Mesenchymal stem cell (in vitro differentiated cells and primary cell): ENCODE measurements around the gene TTLL8.

Experiments used
- DNase-seq: peaks from one replicate; pipeline ENCODE4 v3.0.0-alpha.2; 2013
- H2AFZ ChIP-seq: one replicate; pipeline ENCODE4 v1.6.1; 2013; ENCODE audit warnings: low read depth, mild to moderate bottlenecking, control low read depth, inconsistent platforms, low read length, moderate library complexity
- H2AK5ac ChIP-seq: 2 replicates; pipeline ENCODE4 v1.6.1; 2013; ENCODE audit warnings: low read length, moderate library complexity, mild to moderate bottlenecking, inconsistent platforms; ENCODE audit not compliant: severe bottlenecking
- H2BK120ac ChIP-seq: one replicate; pipeline ENCODE4 v1.6.1; 2013; ENCODE audit warnings: low read depth, mild to moderate bottlenecking, inconsistent platforms, low read length, moderate library complexity
- H2BK12ac ChIP-seq, 2 experiments: one replicate each; pipeline ENCODE4 v1.6.1; 2013; ENCODE audit warnings: inconsistent platforms in 2 of 2, low read length in 2 of 2, mild to moderate bottlenecking in 2 of 2, moderate library complexity in 2 of 2, control low read depth in 1 of 2
- H2BK15ac ChIP-seq: one replicate; pipeline ENCODE4 v1.6.1; 2013; ENCODE audit warnings: mild to moderate bottlenecking, low read depth, inconsistent platforms; ENCODE audit not compliant: poor library complexity, severe bottlenecking
- H2BK5ac ChIP-seq: 2 replicates; pipeline ENCODE4 v1.6.1; 2013; ENCODE audit warnings: low read depth, mild to moderate bottlenecking, low read length, control low read depth, inconsistent platforms; ENCODE audit not compliant: poor library complexity, severe bottlenecking
- H3K14ac ChIP-seq, 2 experiments: one replicate each; pipeline ENCODE4 v1.6.1; 2013; ENCODE audit warnings: inconsistent platforms in 2 of 2, low read length in 2 of 2, control low read depth in 1 of 2, mild to moderate bottlenecking in 1 of 2, moderate library complexity in 1 of 2
- H3K18ac ChIP-seq, 2 experiments: one replicate each; pipeline ENCODE4 v1.6.1; 2013; ENCODE audit warnings: inconsistent platforms in 2 of 2, low read length in 2 of 2, control low read depth in 1 of 2, low read depth in 1 of 2, mild to moderate bottlenecking in 1 of 2
- H3K23ac ChIP-seq, 2 experiments: one replicate each; pipeline ENCODE4 v1.6.1; 2013; ENCODE audit warnings: inconsistent platforms in 2 of 2, low read length in 2 of 2, mild to moderate bottlenecking in 2 of 2, moderate library complexity in 2 of 2, control low read depth in 1 of 2
- H3K27ac ChIP-seq: 2 replicates; pipeline ENCODE4 v1.5.1; 2013; ENCODE audit warnings: mild to moderate bottlenecking, moderate library complexity, low read length, control low read depth, inconsistent platforms; ENCODE audit not compliant: poor library complexity, severe bottlenecking
- H3K27me3 ChIP-seq, 2 experiments: 2 replicates each; pipeline versions ENCODE4 v1.6.1 to v1.7.0; 2013; ENCODE audit warnings: low read length in 2 of 2, mild to moderate bottlenecking in 2 of 2, moderate library complexity in 2 of 2, control low read depth in 1 of 2, inconsistent platforms in 1 of 2; ENCODE audit not compliant: control insufficient read depth in 1 of 2, insufficient read depth in 1 of 2
- H3K36me3 ChIP-seq, 2 experiments: 2 replicates each; pipeline versions ENCODE4 v1.6.1 to v1.7.0; 2013; ENCODE audit warnings: low read length in 2 of 2, control low read depth in 1 of 2, inconsistent platforms in 1 of 2, low read depth in 1 of 2, mild to moderate bottlenecking in 1 of 2; ENCODE audit not compliant: insufficient read depth in 2 of 2, control insufficient read depth in 1 of 2
- H3K4ac ChIP-seq, 2 experiments: one replicate each; pipeline ENCODE4 v1.6.1; 2013; ENCODE audit warnings: inconsistent platforms in 2 of 2, low read length in 2 of 2, mild to moderate bottlenecking in 2 of 2, moderate library complexity in 2 of 2, control low read depth in 1 of 2, low read depth in 1 of 2
- H3K4me1 ChIP-seq: 2 replicates; pipeline ENCODE4 v1.6.1; 2013; ENCODE audit warnings: low read depth, low read length, control low read depth; ENCODE audit not compliant: control insufficient read depth, insufficient read depth
- H3K4me2 ChIP-seq: 2 replicates; pipeline ENCODE4 v1.6.1; 2013; ENCODE audit warnings: low read length, mild to moderate bottlenecking, inconsistent platforms; ENCODE audit not compliant: poor library complexity, severe bottlenecking
- H3K4me3 ChIP-seq, 2 experiments: 2 replicates each; pipeline versions ENCODE4 v1.5.1 to v1.7.0; 2013; ENCODE audit warnings: low read length in 2 of 2, mild to moderate bottlenecking in 2 of 2, control low read depth in 1 of 2, low read depth in 1 of 2; ENCODE audit not compliant: insufficient read depth in 1 of 2
- H3K79me1 ChIP-seq: replicated peaks from 2 replicates; pipeline ENCODE4 v1.6.1; 2013; ENCODE audit warnings: mild to moderate bottlenecking, control low read depth, low read length, inconsistent platforms; ENCODE audit not compliant: poor library complexity, severe bottlenecking
- H3K9ac ChIP-seq: 2 replicates; pipeline ENCODE4 v1.7.0; 2013; ENCODE audit warnings: mild to moderate bottlenecking, low read length, moderate library complexity
- H3K9me3 ChIP-seq: 2 replicates; pipeline ENCODE4 v1.7.0; 2013; ENCODE audit warnings: mild to moderate bottlenecking, low read length; ENCODE audit not compliant: control insufficient read depth
- H4K8ac ChIP-seq: one replicate; pipeline ENCODE4 v1.6.1; 2013; ENCODE audit warnings: inconsistent platforms, mild to moderate bottlenecking, low read length, moderate library complexity
- H4K91ac ChIP-seq: one replicate; pipeline ENCODE4 v1.6.1; 2013; ENCODE audit warnings: mild to moderate bottlenecking, low read length, inconsistent platforms
- WGBS: methylation state at CpG from one replicate; pipeline ENCODE4 v1.1.7; 2013; ENCODE audit warnings: mixed read lengths; 5-methylcytosine and 5-hydroxymethylcytosine counted together

The TTLL8 gene

DNA sequence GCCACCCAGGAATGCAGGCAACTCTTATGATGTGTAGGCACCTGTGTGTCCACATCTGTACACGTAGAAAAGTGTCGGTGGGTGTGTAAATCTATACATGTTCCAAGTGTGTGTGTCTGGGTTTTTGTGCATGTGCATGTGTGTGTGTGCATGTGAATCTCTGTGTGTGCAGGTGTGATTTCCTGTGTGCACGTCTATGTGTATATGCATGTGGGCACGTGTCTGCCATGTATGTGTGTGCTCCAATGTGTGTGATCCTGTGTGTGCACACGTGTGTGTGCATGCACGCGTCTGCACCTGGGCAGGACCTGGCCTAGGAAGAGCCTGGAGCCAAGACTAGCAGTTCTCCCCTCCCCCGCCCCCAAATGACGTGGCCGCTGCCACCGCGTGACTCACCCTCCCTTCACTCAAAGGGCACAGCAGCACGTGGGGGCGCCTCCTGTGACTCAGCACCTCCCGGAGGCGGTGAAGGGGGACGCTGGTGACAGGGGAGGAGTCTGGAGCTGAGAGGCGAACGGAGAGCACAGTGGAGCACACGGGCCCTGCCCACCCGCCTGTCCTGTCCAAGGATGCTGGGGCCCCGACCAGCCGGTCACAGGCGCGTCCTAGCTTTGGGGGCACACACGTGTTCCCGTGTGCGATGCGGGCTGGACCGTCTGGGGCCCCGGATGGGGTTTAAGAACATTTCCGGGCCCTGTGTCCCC is 87.4 kb downstream of the TTLL8 start:
- 12% methylated on average over 31 of the region's 32 CpGs for WGBS
- peak overlapping the region; percentile 56 to 79 for H3K4me3 ChIP-seq
- no peak overlapping the region for H2BK5ac ChIP-seq
- H3K27ac ChIP-seq = no peak overlapping the region
- H3K4me2 ChIP-seq = peak overlapping the region; percentile 75
- H2AFZ ChIP-seq = no peak overlapping the region
- peak overlapping the region; percentile 83 for H3K9ac ChIP-seq
- peaks cover 46% of the 10 kb centered on the region for H3K4me1 ChIP-seq
- no peak overlapping the region for H2AK5ac ChIP-seq
- peaks cover 0 to 20% of the 10 kb centered on the region in 2 experiments for H3K36me3 ChIP-seq
- peak overlapping the region; percentile 98 for H2BK120ac ChIP-seq
- no peaks in the 10 kb centered on the region for H3K9me3 ChIP-seq
- H4K91ac ChIP-seq = peak overlapping the region; percentile 96
- peak; percentile 99 for DNase-seq
- peak overlapping the region in 1 of 2 experiments; percentile 63 for H3K14ac ChIP-seq
- no peak overlapping the region for H3K23ac ChIP-seq
- H3K18ac ChIP-seq = peak overlapping the region; percentile 81 to 96
- H3K27me3 ChIP-seq = no peaks in the 10 kb centered on the region
- H2BK15ac ChIP-seq = peak overlapping the region; percentile 99
- peak overlapping the region; percentile 91 for H4K8ac ChIP-seq
- H2BK12ac ChIP-seq = peak overlapping the region; percentile 83 to 92
- peak overlapping the region; percentile 87 to 88 for H3K4ac ChIP-seq
- H3K79me1 ChIP-seq = peaks cover 8% of the 10 kb centered on the region

DNA sequence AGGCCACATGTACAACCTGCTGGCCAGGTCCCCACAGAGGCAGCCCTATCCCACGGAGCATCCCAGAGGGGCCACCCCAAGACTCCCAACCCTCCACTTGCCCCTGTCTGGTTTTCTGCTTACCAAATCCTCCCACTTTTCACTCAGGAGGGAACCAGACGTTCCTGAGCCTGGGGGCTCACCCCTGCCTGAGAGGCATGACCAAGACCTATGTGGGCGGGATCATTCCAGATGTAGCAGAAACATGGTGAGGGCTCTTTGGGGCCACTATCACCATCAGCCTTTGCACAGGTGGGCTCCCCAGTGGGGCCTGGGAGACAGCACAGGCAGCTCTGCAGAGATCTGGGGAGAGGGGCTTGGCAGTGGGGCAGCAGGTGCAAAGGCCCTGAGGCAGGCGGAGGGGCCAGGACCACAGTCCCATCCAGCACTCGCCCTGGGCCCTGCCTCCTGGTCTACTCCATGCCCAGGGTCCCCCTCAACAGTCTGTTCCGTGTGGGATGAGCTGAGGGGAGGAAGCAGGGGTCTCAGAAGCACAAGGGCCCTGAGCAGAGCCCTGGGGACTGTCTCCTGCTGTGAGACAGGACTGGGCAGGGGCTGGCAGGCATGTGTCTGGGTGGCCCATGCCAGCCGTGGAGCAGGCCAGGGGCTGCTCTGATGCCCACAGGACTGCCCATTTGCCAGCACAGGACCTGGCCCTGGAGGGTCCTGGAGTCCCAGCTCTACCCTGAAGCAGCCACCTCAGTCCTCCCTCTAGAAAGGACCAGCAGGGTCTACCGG is 88.2 kb downstream of the TTLL8 start:
- peaks cover 11% of the 10 kb centered on the region for H3K79me1 ChIP-seq
- peak overlapping the region; percentile 63 to 87 for H3K4ac ChIP-seq
- H2AFZ ChIP-seq = no peak overlapping the region
- H3K9me3 ChIP-seq = no peaks in the 10 kb centered on the region
- H3K18ac ChIP-seq = peak overlapping the region; percentile 31 to 58
- H2BK5ac ChIP-seq = no peak overlapping the region
- H3K4me1 ChIP-seq = peaks cover 49% of the 10 kb centered on the region
- H3K14ac ChIP-seq = peak overlapping the region in 1 of 2 experiments; percentile 39
- H3K4me3 ChIP-seq = no peak overlapping the region
- H4K8ac ChIP-seq = peak overlapping the region; percentile 0
- DNase-seq = no peak
- H3K27ac ChIP-seq = no peak overlapping the region
- H3K4me2 ChIP-seq = no peak overlapping the region
- H3K27me3 ChIP-seq = no peaks in the 10 kb centered on the region
- peak overlapping the region; percentile 86 for H2BK120ac ChIP-seq
- H3K36me3 ChIP-seq = peaks cover 0 to 28% of the 10 kb centered on the region in 2 experiments
- WGBS = 92% methylated on average over 8 of the region's 8 CpGs
- H2BK15ac ChIP-seq = peak overlapping the region; percentile 90
- H2BK12ac ChIP-seq = peak overlapping the region; percentile 83 to 96
- no peak overlapping the region for H3K9ac ChIP-seq
- peak overlapping the region; percentile 10 for H2AK5ac ChIP-seq
- H4K91ac ChIP-seq = peak overlapping the region; percentile 61
- no peak overlapping the region for H3K23ac ChIP-seq

DNA sequence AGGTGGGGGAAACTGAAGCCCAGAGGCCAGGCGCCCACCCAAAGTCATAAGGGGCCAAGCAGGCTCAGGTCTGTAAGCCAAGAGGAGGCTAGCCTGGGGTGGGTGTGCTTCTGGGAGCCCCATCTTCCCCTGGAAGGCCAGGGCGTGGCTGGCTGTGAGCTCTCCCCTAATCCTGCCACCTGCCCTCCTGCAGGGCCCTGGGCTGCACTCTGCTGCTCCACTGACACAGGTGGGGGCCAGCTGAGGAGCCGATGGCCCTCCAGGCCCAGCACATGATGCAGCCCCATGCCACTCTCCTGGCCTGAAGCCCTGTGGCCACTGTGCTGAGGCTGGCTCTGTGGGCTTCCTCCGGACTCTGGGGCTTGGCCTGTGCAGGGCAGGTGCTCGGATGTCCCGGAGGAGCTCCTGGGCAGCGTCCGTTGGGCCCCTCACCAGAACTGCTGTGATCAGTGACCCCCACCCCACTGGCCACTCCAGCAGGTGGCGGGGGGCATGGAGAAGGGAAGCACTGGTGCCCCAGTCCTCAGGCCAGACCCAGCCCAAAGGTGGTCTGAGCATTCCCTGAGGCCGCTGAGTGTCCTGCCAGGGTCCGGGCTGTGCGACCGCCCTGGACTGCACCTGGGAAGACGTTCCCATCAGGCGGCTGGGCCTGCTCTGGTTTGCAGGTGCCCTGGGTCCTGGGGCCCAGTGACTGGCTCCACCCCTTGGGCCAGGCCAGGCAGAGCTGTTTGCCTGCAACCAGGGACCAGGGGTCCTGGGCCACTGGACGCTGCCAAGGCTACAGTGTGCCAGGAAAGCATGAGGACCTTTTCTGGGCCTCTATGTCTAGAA is 89.1 kb downstream of the TTLL8 start:
- no peak overlapping the region for H3K27ac ChIP-seq
- no peak overlapping the region for H3K4me2 ChIP-seq
- peak overlapping the region in 1 of 2 experiments; percentile 25 for H3K18ac ChIP-seq
- H3K79me1 ChIP-seq = peaks cover 18% of the 10 kb centered on the region
- H3K9me3 ChIP-seq = no peaks in the 10 kb centered on the region
- no peak overlapping the region for H3K9ac ChIP-seq
- H2BK5ac ChIP-seq = no peak overlapping the region
- H2BK12ac ChIP-seq = peak overlapping the region; percentile 83 to 96
- peaks cover 5 to 37% of the 10 kb centered on the region in 2 experiments for H3K36me3 ChIP-seq
- peak overlapping the region; percentile 49 for H2BK15ac ChIP-seq
- peaks cover 54% of the 10 kb centered on the region for H3K4me1 ChIP-seq
- no peak overlapping the region for H3K14ac ChIP-seq
- no peak overlapping the region for H3K23ac ChIP-seq
- no peak overlapping the region for H4K8ac ChIP-seq
- no peak for DNase-seq
- no peak overlapping the region for H2AFZ ChIP-seq
- no peak overlapping the region for H3K4me3 ChIP-seq
- H2BK120ac ChIP-seq = peak overlapping the region; percentile 29
- peak overlapping the region; percentile 10 for H2AK5ac ChIP-seq
- H3K4ac ChIP-seq = peak overlapping the region; percentile 44 to 63
- WGBS = 93% methylated on average over 16 of the region's 16 CpGs
- H3K27me3 ChIP-seq = no peaks in the 10 kb centered on the region
- peak overlapping the region; percentile 85 for H4K91ac ChIP-seq
